Measurements from ENCODE around the gene FBXO33.

FBXO33 gene

DNA sequence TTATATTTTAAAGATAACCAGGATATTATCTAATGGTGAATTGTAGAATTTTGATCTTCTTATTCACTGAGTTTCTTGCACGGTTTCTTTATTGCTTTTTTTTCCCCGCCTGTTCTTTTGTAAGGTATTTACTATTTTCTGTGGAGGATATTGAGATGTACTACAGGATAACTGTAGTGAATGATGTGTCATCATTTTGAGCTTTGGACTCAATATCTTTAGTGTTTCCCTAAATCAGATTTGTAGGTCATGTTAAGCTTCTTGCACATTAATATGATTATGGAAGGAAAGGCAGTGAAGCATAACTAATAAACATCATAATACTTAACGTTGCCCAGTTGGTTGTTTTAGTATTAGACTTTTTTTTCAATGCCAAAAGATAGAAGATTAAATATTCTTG, 81.4 kb downstream of the FBXO33 start:
- no peak for DNase-seq (ENCODE audit: low read depth)
- H3K4me3 ChIP-seq (ENCODE audit: low read depth, low read length): no peak overlapping the region
- TF ChIP-seq, protein P1, sequence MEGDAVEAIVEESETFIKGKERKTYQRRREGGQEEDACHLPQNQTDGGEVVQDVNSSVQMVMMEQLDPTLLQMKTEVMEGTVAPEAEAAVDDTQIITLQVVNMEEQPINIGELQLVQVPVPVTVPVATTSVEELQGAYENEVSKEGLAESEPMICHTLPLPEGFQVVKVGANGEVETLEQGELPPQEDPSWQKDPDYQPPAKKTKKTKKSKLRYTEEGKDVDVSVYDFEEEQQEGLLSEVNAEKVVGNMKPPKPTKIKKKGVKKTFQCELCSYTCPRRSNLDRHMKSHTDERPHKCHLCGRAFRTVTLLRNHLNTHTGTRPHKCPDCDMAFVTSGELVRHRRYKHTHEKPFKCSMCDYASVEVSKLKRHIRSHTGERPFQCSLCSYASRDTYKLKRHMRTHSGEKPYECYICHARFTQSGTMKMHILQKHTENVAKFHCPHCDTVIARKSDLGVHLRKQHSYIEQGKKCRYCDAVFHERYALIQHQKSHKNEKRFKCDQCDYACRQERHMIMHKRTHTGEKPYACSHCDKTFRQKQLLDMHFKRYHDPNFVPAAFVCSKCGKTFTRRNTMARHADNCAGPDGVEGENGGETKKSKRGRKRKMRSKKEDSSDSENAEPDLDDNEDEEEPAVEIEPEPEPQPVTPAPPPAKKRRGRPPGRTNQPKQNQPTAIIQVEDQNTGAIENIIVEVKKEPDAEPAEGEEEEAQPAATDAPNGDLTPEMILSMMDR (conservative IDR thresholded peaks at IDR 0.05; ENCODE audit: low read depth, low read length): no peak
